ENCODE data around the gene DTNBP1. TPM values are rescaled to one million over a fixed set of nuclear protein-coding genes. Genes with fewer than 3 reads are reported as not detected.
A peak's percentile ranks its signal among the peaks of the same experiment; 100 is the strongest.

DTNBP1 gene
- total and polyA plus RNA-seq, 2 of the 4 experiments (the other 2 are of a cell fraction): 4.8 to 18.7 TPM

DNA sequence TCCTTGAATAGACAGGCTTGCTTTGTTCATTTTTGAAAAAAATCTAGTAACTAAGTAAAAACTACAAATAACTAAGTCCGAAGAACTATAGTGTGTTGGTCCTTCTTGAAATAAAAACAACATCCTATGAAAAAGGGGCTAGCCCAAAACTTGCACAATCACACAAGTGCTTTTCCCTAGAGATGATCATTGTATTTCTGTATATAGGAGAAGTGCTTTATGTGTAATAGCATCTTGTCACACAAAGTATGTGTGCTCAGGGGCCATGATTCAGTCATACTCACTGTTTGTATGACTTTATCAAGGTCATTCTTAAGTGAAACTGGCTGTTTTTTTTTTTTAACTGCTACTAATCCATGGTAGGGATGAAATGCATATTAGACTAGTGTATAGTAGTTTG, 179.8 kb downstream of the DTNBP1 start:
- Histone ChIP-seq H4K8ac (ENCODE audit: low read depth in 2 of 2, low read length in 2 of 2) (no peak overlapping the region), H4K5ac (ENCODE audit: low read depth, low read length) (no peak overlapping the region), H4K91ac (ENCODE audit: insufficient read depth, low read depth, low read length) (no peak overlapping the region), H3K9me3 (ENCODE audit: control insufficient read depth, insufficient read depth, low read length) (no peaks in the 10 kb centered on the region), H2AK9ac (replicated peaks; ENCODE audit: low read depth, low read length, poor library complexity) (no peak overlapping the region), H2AK5ac (ENCODE audit: low read depth, low read length) (no peak overlapping the region), H3K9ac (ENCODE audit: low read depth, low read length) (no peak overlapping the region), H3K4me2 (ENCODE audit: low read depth, low read length) (no peak overlapping the region), H2BK15ac (ENCODE audit: low read depth, low read length) (no peak overlapping the region), H3K4ac (ENCODE audit: low read depth, low read length) (no peak overlapping the region), H3K56ac (ENCODE audit: extremely low read depth, insufficient read depth, low read length) (no peak overlapping the region), H3K4me1 (ENCODE audit: control insufficient read depth, insufficient read depth, low read length) (peaks cover 7% of the 10 kb centered on the region), H3K79me1 (ENCODE audit: low read depth in 1 of 2, low read length in 2 of 2) (peaks cover 31 to 70% of the 10 kb centered on the region in 2 experiments), H3K18ac (ENCODE audit: low read depth, low read length) (no peak overlapping the region), H3K23ac (ENCODE audit: low read depth, low read length) (no peak overlapping the region), H3K4me3 (ENCODE audit: insufficient read depth, low read depth, low read length) (no peak overlapping the region), H4K20me1 (ENCODE audit: insufficient read depth, low read length) (peaks cover 9% of the 10 kb centered on the region; the same call in 1 of the 2 replicates), H2BK5ac (ENCODE audit: low read depth, low read length, poor library complexity, severe bottlenecking) (no peak overlapping the region), H3K14ac (replicated peaks; ENCODE audit: low read depth, low read length) (no peak overlapping the region), H2BK120ac (ENCODE audit: low read depth, low read length) (no peak overlapping the region), H2BK20ac (ENCODE audit: low read depth, low read length) (no peak overlapping the region), H3K36me3 (ENCODE audit: control insufficient read depth, insufficient read depth, low read length) (peaks cover 10% of the 10 kb centered on the region), H3K9me1 (ENCODE audit: insufficient read depth, low read length) (peaks cover 20% of the 10 kb centered on the region), H3K27me3 (ENCODE audit: control insufficient read depth, insufficient read depth, low read length) (no peaks in the 10 kb centered on the region), H2AFZ (replicated peaks; ENCODE audit: low read length, poor library complexity) (no peak overlapping the region), H3K27ac (ENCODE audit: insufficient read depth, low read length) (no peak overlapping the region)
- ATAC-seq (ENCODE audit: low read depth) (no peak), DNase-seq (peak; percentile 65)
- in situ Hi-C loops (cut with MboI; ENCODE audit: low sequenced_read_pairs) (no loop called here), dilution Hi-C loops (cut with HindIII; ENCODE audit: low sequenced_read_pairs, unreplicated experiment) (no loop called here), intact Hi-C loops (cut with micrococcal nuclease) (no loop called here)
- TF ChIP-seq FOS (IDR thresholded peaks at IDR 0.05; ENCODE audit: low read depth, low read length): 0 out of 2 replicates have a peak, but pooled peaks have one; percentile 10
- TF ChIP-seq POLR2A (IDR thresholded peaks at IDR 0.05; ENCODE audit: low read depth, low read length): no peak
- peak; percentile 86 for TF ChIP-seq CEBPB (IDR thresholded peaks at IDR 0.05; ENCODE audit: low read depth, low read length)
- TF ChIP-seq MAFK (IDR thresholded peaks at IDR 0.05; ENCODE audit: low read depth, low read length): no peak
- no peak for TF ChIP-seq MAZ (IDR thresholded peaks at IDR 0.05; ENCODE audit: borderline replicate concordance, low read depth, low read length)
- TF ChIP-seq, protein P1, sequence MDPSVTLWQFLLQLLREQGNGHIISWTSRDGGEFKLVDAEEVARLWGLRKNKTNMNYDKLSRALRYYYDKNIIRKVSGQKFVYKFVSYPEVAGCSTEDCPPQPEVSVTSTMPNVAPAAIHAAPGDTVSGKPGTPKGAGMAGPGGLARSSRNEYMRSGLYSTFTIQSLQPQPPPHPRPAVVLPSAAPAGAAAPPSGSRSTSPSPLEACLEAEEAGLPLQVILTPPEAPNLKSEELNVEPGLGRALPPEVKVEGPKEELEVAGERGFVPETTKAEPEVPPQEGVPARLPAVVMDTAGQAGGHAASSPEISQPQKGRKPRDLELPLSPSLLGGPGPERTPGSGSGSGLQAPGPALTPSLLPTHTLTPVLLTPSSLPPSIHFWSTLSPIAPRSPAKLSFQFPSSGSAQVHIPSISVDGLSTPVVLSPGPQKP (IDR thresholded peaks at IDR 0.05; ENCODE audit: borderline replicate concordance, low read depth, low read length): no peak
- TF ChIP-seq SMC3 (IDR thresholded peaks at IDR 0.05; ENCODE audit: low read depth, low read length): no peak
- ChIA-PET CTCF (no interaction called here), POLR2A (ENCODE audit: unreplicated experiment) (no interaction called here)
- WGBS, 2 experiments (ENCODE audit: extremely low coverage in 2 of 2, insufficient read length in 1 of 2): no CpG with 5 or more reads among the region's 1 CpG
- no TSS peak for BruUV-seq (replicated peaks)
